GM18508 (cell line): ENCODE results near the gene TMEM184A.

ENCODE experiments used
- ATAC-seq: cut with Tn5 transposase; IDR thresholded peaks from one replicate; pipeline ENCODE4 v1.9.1; 2021; ENCODE audit warnings: moderate number of reproducible peaks; ENCODE audit not compliant: insufficient read depth, unreplicated experiment

TMEM184A gene

GRCh38 chr7:1569440-1569832 is 13.4 kb upstream of the TMEM184A start:
- ATAC-seq, result no peak

- ATAC-seq, result no peak
Measured at GRCh38 chr7:1569016-1569415, 13.0 kb upstream of the TMEM184A start.

DNA sequence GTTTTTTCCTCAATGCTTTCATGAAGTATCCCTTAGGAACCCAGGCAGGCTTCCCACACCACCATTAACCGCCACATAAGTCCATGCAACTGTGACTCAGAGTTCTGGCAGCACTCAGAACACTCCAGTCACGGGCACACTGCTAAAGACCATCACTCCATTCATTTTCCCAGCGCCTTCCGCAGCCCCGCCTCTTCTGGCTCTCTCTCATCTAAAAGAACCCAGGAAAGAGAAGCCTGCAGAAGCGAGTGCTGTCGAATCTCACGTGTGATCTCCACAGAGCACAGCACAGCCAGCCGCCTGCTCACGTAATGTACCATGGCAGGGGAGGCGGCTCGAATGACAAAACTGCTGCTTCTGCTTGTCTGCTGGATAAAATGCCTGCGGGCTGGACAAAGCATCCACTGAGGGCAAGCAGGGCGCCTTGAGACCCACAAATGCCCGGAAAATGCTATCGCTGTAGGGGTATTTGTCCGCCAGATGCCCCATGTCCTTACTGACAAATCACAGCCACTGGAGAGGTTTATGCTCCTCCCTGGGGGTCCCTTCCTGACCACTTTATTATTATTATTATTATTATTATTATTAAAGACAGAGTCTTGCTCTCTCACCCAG is 12.0 kb upstream of the TMEM184A start:
- ATAC-seq, result no peak

- no peak for ATAC-seq
Measured at GRCh38 chr7:1567049-1567771, 11.2 kb upstream of the TMEM184A start.

GRCh38 chr7:1566687-1567048 is 10.7 kb upstream of the TMEM184A start:
- no peak for ATAC-seq

DNA sequence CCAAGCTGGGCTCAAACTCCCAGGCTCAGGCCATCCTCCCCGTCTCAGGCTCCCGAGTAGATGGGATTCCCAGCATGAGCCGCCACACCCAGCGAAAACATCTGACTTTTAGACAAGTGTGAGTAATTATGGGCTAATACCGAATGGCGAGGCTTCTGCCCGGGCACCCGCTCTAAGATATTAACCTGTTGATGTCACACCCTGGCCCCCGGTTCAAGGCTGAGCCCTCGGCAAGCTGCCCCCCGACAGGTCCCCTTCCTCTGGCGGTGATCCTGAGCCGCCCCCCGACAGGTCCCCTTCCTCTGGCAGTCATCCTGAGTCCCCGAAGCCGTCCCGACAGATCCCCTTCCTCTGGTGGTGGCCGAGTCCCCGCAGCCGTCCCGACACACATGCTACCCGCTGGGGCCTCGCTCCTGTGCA is 8.6 kb upstream of the TMEM184A start:
- no peak for ATAC-seq

DNA sequence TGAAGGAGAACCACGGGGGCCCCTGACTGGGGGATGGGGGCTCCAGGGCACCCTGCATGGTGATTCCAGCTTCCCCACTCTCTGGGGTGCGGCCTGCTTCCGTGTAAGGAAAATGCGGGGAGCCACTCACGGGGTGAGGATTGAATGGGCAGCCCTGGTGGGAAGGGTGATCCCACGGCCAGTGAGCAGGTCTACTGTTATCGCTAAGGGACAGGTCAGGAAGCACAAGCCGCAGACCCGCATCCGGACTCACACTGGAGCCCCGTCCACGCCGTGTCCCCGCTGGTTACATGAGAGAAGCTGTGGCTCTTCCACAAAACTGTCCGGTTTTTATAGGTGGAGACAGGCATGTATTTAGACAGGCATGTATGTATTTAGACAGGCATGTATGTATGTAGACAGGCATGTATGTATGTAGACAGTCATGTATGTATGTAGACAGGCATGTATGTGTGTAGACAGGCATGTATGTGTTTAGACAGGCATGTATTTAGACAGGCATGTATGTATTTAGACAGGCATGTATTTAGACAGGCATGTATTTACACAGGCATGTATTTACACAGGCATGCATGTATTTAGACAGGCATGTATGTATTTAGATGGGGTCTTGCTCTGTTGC is 8.1 kb upstream of the TMEM184A start:
- ATAC-seq, result no peak

- ATAC-seq, result no peak
Measured at GRCh38 chr7:1562597-1563051, 6.6 kb upstream of the TMEM184A start.

DNA sequence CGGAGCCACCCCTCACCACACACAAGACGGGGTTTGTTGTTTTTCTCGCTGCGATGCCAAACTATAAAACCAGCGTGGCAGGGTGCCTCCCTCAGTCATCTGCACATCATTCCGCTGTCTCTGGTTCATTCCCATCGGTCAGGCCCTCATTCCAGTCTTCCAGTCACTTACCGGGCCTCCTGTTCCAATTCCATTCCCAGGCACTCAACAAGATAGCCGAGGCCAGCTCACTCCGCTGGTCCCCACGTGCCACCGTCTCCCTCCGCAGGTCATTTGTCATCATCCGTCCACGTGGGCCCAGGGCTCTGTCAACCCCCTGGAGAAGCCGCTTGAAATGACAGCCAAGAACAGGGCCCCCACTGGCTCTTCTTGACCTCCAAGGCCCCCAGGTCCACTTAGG is 6.1 kb upstream of the TMEM184A start:
- no peak for ATAC-seq

DNA sequence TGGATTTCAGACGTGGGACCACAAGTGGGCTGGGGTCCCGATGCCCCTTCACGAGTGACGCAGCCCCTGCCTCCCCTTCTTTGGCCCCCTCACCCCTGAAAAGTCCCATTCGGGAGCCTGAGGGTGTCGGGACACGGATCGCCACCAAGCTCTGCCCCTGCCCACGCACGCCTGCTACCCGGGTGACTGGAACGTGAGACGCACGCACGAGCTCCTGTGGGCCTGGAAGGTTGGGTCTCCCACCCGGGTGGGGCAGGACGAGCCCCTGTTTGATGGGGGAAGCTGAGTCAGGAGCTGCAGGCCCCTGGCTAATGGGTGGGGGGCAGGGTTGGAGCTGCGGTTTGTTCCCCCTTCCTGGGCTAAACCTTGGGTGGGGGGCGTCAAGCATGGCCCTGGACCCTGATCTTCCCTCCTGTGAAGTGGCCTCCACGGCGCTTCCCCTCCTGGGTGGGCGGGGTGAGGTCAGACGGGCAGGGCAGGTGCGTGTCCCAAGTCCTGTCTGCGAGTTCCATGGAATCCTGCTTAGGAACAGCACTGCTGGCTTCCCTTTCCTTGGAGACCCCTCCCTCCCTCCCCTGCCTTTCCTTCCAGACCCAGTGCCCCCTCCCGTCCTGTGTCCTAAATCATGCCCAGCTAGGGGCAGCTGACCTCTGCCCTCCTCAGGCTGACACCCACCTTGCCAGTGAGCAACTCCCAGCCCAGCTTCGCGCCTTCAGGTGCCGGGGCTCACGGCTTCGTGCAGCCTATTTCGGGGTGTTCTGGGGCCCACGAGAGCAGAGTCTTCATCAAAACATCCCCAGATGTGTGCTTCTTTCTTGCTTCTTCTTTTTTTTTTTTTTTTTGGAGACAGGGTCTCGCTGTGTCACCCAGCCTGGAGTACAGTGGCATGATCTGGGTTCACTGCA is 5.3 kb upstream of the TMEM184A start:
- no peak for ATAC-seq

DNA sequence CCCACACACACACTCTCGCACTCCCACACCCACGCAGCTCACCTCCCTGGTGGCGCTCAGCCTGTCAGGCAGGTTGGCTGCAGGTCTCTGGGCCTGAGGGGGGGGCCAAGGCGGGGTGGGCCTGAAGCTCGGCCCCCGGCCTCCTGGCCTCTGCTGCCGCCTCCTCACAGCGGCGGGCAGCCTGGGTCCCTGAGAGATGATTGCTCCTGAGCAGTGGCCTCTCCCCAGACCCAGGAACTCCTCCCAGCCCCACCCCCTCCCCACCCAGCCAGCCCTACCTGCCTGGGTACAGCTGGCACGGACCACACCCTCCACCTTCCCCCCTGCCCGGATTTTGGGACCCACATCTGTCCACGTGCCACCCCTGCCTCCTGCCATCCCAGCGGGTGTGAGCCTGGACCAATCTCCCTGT is 4.6 kb upstream of the TMEM184A start:
- no peak for ATAC-seq

DNA sequence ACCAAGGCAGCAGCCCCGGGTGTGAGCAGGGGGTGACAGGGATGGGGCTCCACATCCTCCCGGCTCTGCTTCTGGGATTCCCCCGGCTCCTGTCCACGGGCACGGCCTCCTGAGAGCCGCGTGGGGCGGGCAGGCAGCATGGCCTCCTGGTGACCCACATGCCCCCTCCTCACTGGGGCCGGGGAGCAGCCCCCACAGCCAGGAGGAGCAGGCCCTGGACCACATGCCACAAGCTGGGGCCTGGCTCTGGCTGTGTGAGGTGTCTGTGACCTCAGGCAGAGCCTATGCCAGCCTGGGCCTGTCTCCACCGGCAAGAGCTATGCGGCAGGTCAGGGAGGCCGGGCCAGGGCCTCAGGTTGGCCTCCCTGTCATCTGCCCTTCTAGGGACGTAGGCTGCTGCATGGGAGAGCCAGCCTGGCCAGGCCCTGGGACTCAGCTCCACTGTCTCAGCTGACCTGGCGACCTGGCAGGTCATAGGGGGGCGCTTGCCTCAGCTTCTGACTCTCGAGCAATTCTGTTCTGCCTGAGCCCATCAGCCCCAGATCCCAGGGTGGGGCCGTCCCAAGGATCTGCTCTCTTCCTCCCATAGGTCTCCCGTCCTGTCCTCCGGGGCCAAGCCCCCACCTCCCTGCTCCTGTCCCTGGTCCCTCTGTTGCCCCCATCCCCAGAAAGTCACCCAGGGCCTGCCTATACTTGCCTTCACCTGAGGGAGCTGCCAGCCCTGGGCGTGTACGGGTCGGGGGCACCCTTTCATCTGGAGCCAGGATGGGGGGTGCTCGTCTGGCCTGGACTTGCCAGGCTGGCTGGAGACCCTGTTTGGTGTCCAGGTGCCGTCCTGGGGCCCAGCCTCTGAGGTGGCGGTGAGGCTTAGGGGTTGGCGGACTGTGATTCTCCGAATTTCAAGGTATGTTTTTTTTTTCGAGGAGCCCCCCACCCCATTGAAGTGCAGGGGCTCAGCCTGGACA is 3.9 kb upstream of the TMEM184A start:
- ATAC-seq, result no peak

DNA sequence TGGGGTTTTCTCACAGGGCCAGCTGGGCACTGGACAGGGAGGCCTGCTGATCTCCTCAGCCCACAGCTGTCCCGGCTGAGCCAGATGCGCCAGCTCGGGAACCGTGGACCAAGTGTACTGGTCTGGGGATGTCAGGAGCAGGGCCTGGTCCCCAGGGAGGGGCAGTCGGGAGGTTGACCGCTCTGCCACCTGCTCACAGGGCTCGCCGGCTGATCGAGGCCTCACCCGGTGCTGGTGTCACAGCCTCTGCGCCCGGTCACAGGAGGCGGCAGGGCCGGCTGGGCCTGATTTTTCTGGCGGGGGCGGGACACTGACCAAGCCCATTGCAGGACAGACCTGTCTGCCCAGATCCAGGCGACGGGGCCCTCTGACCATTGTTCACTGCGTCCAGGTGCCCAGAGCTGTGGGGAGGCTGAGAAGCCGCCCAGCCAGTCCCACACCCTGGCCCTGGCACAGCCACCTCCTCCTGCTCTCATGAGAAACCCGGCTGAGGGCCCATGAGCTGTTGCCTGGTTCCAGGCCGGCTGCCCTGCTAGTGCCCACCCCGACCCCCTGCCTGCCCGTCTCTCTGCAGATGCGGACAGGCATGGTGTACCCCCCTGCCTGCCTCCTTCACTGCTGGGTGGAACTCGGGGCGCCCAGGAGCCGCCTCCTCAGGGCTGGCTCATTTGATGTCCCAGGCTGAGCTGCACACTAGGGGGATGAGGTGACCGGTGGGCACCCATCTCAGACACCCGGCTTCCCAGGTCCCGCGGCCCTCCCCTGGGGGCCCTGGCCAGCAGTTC is 3.0 kb upstream of the TMEM184A start:
- ATAC-seq, result no peak

GRCh38 chr7:1558181-1558811 is 2.3 kb upstream of the TMEM184A start:
- ATAC-seq, result no peak

DNA sequence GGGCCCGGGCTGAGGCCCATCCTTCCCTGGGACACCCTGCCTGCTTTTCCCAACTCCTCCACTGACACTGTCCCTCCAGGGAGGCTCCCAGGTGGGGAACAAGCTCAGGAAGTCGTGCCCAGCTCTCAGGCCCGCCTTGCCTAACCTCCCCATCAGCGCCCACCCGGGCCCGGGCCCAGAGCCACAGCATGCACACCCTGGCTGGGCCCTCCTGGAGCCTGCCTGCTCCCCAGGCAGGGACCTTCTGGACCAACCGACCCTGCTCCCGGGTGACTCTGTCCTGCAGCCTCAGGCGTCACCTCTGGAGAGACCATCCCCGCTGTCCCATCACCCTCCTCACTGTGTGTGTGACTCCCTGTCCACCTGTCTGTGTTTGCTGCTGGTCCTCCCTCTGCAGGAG is 1.8 kb upstream of the TMEM184A start:
- no peak for ATAC-seq

GRCh38 chr7:1557006-1557405 is 1.0 kb upstream of the TMEM184A start:
- ATAC-seq, result no peak

DNA sequence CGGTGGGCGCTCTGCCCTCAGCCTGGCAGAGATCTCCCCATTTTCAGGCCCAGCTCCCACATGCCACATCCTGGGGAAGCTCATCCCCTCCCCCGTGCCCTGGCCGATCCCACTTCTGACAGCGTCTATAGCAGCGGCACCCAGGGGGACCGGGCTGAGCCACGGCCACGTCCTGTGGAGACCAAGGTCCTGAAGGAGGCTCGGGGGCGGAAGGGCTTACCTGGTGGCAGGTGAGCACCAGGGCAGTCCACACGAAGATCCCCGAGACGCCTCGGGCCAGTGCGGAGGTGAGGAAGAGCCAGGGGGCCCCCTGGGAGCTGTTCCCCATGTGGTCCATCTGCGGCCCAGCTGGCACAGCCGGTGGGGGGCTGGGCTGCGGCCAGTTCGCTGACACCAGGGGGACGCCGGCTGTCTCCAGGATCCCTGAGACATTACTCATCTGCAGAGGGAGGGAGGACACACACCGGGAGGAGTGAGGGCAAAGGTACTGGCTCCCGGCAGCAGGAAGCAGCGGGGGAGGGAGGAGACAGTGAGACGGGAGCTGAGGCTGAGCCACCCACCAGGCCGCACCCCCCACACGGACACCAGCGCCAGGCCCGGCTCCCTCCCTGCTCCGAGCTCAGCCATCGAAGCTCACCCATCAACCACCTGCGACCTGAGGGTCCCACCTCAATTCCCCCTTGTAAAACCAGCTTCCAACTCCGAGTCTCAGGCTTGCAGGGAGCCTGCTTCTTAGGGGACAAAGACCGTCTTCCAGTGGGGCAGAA is 776 bp downstream of the TMEM184A start:
- ATAC-seq, result no peak
